Mesodermal cell (in vitro differentiated cells): Measurements from ENCODE around the gene FAM20C.
"Not testable (repeated sequence)": the region's sequence is repeated elsewhere in the genome, so short reads cannot be mapped to it uniquely, and the experiment has no call there.

Experiments
- H3K27ac ChIP-seq: 2 replicates; pipeline ENCODE4 v1.7.0; 2013; ENCODE audit warnings: mild to moderate bottlenecking, low read depth, low read length, moderate library complexity; ENCODE audit not compliant: severe bottlenecking
- H3K36me3 ChIP-seq: 2 replicates; pipeline ENCODE4 v1.7.1; 2013; ENCODE audit warnings: mild to moderate bottlenecking, low read length, moderate library complexity; ENCODE audit not compliant: control insufficient read depth, insufficient read depth
- H3K4me1 ChIP-seq: one replicate; pipeline ENCODE4 v1.7.1; 2013; ENCODE audit warnings: mild to moderate bottlenecking, low read length; ENCODE audit not compliant: insufficient read depth, control insufficient read depth, poor library complexity, severe bottlenecking
- H3K4me3 ChIP-seq: 2 replicates; pipeline ENCODE4 v1.7.0; 2013; ENCODE audit warnings: low read length, control low read depth, mild to moderate bottlenecking; ENCODE audit not compliant: insufficient read depth, poor library complexity, severe bottlenecking; ENCODE audit errors: extremely low read depth
- H3K9me3 ChIP-seq: 2 replicates; pipeline ENCODE4 v1.7.1; 2013; ENCODE audit warnings: mild to moderate bottlenecking, low read length, moderate library complexity; ENCODE audit not compliant: control insufficient read depth
- WGBS, 2 experiments: methylation state at CpG; one replicate each; pipeline ENCODE4 v1.1.5; 2013; ENCODE audit warnings: missing lambda C conversion rate in 2 of 2; ENCODE audit not compliant: insufficient coverage in 2 of 2; 5-methylcytosine and 5-hydroxymethylcytosine counted together

The FAM20C gene

DNA sequence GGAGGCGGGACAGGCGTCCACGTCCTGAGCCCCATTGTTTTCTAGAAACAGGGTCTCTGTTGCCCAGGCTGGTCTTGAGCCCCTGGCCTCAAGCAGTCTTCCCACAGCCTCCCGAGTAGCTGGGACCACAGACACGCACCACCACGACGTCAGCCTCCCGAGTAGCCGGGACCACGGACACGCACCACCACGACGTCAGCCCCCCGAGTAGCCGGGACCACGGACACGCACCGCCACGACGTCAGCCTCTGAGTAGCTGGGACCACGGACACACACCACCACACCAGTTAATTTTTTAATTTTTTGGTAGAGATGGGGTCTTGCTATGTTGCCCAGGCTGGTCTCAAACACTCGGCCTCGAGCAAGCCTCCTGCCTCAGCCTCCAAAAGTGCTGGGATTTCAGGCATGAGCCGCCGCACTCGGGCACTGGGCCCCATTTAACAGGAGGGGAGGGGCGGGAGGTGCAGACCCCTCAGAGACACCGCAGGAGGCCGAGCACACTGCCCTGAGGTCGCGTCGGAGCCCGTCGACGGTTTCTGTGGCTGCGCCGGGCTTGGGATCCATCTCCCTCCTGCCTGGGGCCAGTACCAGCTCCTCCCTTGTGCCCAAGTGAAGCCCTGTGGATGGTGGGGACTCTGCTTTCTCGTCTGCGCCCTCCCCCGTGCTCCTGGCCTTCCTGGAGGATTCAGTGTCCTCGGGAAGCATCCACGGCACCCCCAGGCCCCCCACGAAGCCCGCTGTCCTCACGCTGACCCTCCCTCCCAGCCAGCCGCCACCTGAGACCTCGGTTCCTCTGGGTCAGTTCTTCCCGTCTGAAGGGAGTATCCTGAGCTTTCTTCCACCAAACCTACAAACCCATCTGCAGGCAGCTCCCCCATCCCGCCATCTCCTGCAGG lies 13.0 kb downstream of the FAM20C start:
- Histone ChIP-seq H3K4me3 (no peak overlapping the region), H3K36me3 (no peaks in the 10 kb centered on the region), H3K27ac (no peak overlapping the region), H3K4me1 (peaks cover 4% of the 10 kb centered on the region), H3K9me3 (no peaks in the 10 kb centered on the region)
- 87 to 91% methylated on average over 29 to 45 of the region's 49 CpGs for WGBS, 2 experiments

DNA sequence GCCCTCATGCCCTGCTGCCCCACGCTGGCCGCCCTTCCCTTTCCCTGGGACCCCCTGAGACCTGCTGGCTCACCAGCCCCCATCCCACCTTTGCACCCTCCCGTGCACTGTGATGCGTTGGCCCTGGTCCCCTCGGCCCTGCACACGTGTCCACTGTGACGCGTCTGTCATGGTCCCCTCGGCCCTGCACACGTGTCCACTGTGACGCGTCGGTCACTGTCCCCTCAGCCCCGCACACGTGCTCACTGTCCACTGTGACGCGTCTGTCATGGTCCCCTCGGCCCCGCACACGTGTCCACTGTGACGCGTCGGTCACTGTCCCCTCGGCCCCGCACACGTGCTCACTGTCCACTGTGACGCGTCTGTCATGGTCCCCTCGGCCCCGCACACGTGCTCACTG lies 14.0 kb downstream of the FAM20C start:
- H3K36me3 ChIP-seq, H3K9me3 ChIP-seq, H3K27ac ChIP-seq, H3K4me1 ChIP-seq, H3K4me3 ChIP-seq: not testable (repeated sequence)
- WGBS, 2 experiments: 89 to 93% methylated on average over 23 to 25 of the region's 31 CpGs

DNA sequence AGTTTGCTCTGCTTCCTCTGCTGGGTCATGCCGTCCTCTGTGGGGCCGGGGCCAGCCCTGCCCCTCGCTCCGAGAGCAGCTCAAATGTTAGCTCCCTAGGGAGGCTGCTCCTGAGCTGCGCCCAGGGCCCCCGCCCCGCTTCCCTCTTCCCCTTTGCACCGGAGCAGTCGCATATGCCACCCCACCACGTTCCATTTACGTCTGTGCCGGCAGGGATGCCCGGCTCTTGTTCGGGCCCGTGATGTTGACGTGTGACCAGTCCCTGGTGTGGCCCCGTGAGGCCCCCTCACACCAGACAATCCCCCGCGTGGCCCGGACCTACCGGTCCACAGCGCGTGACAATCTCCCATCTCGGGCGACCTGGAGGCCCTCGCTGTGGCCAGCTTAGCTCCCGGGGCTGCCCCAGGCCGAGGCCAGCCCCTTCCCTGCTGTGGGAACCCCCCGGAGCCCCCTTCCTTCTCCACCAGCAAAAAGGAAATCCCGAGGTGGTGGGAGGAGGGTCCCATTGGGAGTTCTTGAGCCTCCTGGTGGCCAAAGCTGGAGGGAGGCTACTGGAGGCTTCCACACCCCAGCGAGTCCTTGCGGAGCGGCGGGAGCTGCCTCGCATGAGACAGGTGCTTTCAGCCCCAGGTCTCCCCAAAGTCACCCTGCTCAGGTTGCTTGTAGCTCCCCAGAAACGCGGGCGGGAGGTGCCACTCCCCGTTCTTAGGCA lies 15.2 kb downstream of the FAM20C start:
- H3K4me3 ChIP-seq: no peak overlapping the region
- H3K4me1 ChIP-seq: peaks cover 4% of the 10 kb centered on the region
- H3K9me3 ChIP-seq: no peaks in the 10 kb centered on the region
- no peaks in the 10 kb centered on the region for H3K36me3 ChIP-seq
- WGBS, 2 experiments: 91 to 94% methylated on average over 16 to 30 of the region's 39 CpGs
- H3K27ac ChIP-seq: no peak overlapping the region

DNA sequence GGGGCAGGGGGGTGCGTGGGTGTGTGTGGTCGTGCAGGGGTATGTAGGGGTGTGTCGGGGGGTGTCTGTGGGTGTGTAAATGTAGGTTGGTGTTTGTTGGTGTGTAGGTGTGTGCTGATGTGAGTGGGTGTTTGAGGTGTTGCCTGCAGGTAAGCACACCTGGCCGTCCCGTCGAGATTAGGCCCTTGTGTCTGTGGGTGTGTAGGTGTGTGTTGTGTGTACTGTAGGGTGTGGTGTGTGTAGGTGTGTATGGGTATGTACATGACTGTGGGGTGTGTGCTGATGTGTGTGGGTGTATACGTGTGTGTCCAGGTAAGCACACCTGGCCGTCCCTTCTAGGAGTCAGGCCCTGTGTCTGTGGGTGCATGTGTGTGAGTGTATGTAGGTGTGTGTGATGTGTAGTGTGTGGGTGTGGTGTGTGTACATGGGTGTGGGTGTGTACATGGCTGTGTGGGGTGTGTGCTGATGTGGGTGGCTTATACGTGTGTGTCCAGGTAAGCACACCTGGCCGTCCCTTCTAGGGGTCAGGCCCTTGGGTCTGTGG lies 15.8 kb downstream of the FAM20C start:
- Histone ChIP-seq H3K9me3 (no peaks in the 10 kb centered on the region), H3K36me3 (no peaks in the 10 kb centered on the region), H3K4me1 (peaks cover 4% of the 10 kb centered on the region), H3K27ac (no peak overlapping the region), H3K4me3 (no peak overlapping the region)
- 93 to 95% methylated on average over 3 to 8 of the region's 10 CpGs for WGBS, 2 experiments

DNA sequence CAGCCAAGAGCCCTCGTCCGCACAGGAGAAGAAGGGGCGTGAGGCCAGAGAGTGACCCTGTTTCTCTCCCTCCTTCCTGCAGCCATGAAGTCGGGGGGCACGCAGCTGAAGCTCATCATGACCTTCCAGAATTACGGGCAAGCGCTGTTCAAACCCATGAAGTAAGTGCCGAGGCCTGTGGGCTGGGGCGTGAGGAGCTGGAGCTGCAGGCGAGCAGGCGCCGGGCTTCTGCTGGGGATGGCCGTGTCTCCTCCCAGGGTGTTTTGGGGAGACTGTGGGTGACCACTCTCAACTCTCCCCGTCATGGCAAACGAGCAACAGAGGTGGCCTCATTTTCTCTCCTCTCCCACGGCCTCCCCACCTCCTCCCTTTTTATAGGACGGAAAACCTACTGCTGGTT lies 16.4 kb downstream of the FAM20C start:
- WGBS, 2 experiments: 89 to 90% methylated on average over 11 to 14 of the region's 17 CpGs
- Histone ChIP-seq H3K4me1 (peaks cover 4% of the 10 kb centered on the region), H3K9me3 (no peaks in the 10 kb centered on the region), H3K36me3 (no peaks in the 10 kb centered on the region), H3K4me3 (no peak overlapping the region), H3K27ac (no peak overlapping the region)

DNA sequence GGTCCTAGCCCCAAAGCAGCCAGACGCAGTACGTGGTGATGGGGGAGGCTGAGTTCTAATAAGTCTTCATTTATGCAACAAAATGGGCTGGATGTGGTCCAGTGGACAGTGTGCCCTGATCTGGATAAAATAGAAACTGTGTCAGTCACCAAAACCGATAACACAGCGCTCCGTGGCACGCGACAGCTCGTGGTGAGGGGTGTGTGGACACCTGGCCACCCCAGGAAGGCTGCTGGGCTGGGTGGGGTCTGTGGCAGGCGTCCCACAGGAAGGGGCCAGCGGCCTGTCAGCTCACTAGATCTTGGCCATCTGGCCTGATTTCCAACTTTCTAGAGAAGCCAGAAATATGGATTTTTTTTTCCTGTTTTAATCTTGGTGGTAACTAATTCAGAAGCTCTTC lies 17.0 kb downstream of the FAM20C start:
- no peak overlapping the region for H3K27ac ChIP-seq
- H3K9me3 ChIP-seq: no peaks in the 10 kb centered on the region
- H3K36me3 ChIP-seq: no peaks in the 10 kb centered on the region
- H3K4me1 ChIP-seq: peaks cover 4% of the 10 kb centered on the region
- no peak overlapping the region for H3K4me3 ChIP-seq
- WGBS, 2 experiments: 94% methylated on average over 9 to 10 of the region's 10 CpGs

DNA sequence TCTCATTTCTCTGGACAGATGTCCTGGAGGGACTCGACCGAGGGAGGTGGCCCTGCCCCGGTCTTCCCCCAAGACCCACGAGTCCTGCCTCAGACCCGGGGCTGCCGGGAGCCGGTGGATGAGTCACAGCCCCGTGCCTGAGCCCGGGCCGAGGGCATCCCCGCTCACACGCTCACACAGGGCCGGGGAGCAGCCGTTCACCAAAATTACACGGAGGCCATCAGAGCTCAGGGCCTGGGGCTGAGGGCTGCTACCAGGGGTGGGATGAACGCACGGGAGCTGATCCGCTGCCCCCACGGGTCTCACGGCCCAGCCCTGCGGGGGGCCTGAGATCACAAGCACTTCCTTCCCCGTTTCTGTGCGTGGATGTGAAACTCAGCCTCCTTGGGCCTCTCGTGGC lies 17.5 kb downstream of the FAM20C start:
- Histone ChIP-seq H3K4me3 (no peak overlapping the region), H3K9me3 (no peaks in the 10 kb centered on the region), H3K4me1 (peaks cover 7% of the 10 kb centered on the region), H3K27ac (no peak overlapping the region), H3K36me3 (no peaks in the 10 kb centered on the region)
- WGBS, 2 experiments: 83 to 84% methylated on average over 21 to 23 of the region's 24 CpGs

DNA sequence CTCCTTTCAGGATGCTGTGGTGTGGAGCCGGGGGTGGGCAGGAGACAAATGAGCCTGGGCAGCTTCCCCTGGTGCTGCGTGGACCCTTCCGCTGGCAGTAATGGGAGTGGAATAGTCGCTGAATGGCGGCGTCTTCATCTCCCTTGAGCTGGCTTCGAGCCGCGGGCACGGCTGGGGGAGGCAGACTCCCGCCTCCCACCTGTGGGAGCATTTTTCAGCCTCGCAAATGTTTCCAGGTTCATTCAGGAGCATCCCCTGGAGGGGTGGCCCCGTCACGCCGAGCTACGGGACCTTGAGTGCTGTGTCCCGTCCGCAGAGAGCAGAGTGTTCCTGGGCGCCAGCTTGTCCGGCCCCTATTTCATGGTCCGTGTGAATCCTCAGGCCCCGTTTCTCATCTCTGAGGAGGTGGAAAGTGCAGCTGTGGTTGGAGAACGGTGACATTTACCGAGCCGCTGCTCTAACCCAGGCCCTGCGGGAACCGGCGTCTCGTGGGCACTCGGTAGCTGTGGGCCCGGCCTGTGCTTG lies 18.1 kb downstream of the FAM20C start:
- Histone ChIP-seq H3K36me3 (no peaks in the 10 kb centered on the region), H3K4me1 (peaks cover 7% of the 10 kb centered on the region), H3K4me3 (no peak overlapping the region), H3K27ac (no peak overlapping the region), H3K9me3 (no peaks in the 10 kb centered on the region)
- 94 to 96% methylated on average over 24 to 29 of the region's 31 CpGs for WGBS, 2 experiments

DNA sequence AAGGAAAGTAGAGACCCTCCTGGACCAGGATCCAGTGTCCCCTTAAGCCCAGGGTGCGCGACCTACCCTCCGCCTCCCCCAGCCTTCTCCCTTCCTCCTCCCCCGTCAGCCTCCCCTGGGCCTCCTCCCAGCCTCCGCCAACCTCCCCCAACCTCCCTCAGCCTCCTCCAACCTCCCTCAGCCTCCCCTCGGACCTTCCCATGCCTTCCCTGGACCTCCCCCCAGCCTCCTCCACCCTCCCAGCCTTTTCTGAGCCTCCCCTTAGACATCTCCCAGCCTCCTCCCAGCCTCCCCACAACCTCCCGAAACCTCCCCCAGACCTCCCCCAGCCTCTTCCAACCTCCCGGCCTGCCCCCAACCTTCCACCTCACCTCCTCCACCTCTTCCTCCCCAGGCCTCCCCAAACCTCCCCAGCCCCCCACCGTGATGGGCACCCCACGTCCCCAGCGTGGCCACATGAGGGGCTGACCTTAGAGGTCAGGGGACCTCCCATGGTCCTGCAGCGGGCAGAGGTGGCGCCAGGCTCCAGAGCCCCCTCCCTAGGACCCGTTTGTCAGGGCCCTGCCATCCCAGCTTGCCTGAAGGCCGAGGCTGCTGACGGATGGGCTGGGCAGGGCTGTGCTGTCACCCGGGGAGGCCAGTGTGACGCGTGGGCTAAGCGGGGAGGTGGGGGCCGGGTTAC lies 18.8 kb downstream of the FAM20C start:
- Histone ChIP-seq H3K36me3 (no peaks in the 10 kb centered on the region), H3K27ac (no peak overlapping the region), H3K4me3 (no peak overlapping the region), H3K4me1 (peaks cover 7% of the 10 kb centered on the region), H3K9me3 (no peaks in the 10 kb centered on the region)
- 90 to 99% methylated on average over 11 to 17 of the region's 21 CpGs for WGBS, 2 experiments

DNA sequence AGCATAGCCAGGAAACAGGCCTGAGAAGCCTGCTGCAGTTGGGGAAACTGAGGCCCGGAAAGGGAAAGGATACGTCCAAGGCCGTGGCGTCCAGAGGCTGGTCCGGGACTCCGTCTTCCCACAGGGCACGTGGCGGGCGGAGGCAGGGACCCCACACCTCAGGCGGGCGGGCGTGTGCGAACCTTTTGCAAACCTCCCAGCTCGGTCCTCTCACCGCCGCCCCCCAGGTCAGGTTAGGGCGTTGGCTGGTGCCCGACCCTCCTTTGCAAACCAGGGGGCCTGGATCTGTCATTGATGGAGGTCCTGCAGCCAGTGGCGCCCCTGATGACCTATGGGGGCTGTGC lies 19.3 kb downstream of the FAM20C start:
- H3K4me3 ChIP-seq: no peak overlapping the region
- H3K9me3 ChIP-seq: no peaks in the 10 kb centered on the region
- 93 to 94% methylated on average over 13 to 19 of the region's 19 CpGs for WGBS, 2 experiments
- peaks cover 7% of the 10 kb centered on the region for H3K4me1 ChIP-seq
- no peaks in the 10 kb centered on the region for H3K36me3 ChIP-seq
- no peak overlapping the region for H3K27ac ChIP-seq
